MM.1S (cell line): Measurements from ENCODE around the gene HFM1.

Experiments
- DNase-seq: peaks from one replicate; pipeline ENCODE4 v3.0.0-alpha.2; 2015
- H2AFZ ChIP-seq: fragments of 300-600 bp; sonication (generic); 2 replicates; pipeline ENCODE4 v1.6.0; 2016; ENCODE audit warnings: antibody characterized with exemption, low read length
- H3F3A ChIP-seq: fragments of 300-600 bp; sonication (generic); 2 replicates; pipeline ENCODE4 v1.6.1; 2016; ENCODE audit warnings: mild to moderate bottlenecking, antibody characterized with exemption, low read length, moderate library complexity, mixed read lengths; ENCODE audit not compliant: insufficient read depth
- H3K27ac ChIP-seq: fragments of 300-600 bp; sonication (generic); 2 replicates; pipeline ENCODE4 v1.5.1; 2016; ENCODE audit warnings: mild to moderate bottlenecking, low read length
- H3K27me3 ChIP-seq: fragments of 300-600 bp; sonication (generic); replicated peaks from 2 replicates; pipeline ENCODE4 v1.6.0; 2016; ENCODE audit warnings: low read length; ENCODE audit not compliant: insufficient read depth
- H3K36me3 ChIP-seq: fragments of 300-600 bp; sonication (generic); replicated peaks from 2 replicates; pipeline ENCODE4 v1.6.1; 2016; ENCODE audit warnings: mild to moderate bottlenecking, low read length, mixed read lengths; ENCODE audit not compliant: insufficient read depth
- H3K4me1 ChIP-seq: fragments of 300-600 bp; sonication (generic); 2 replicates; pipeline ENCODE4 v1.6.1; 2016; ENCODE audit warnings: low read length, mixed read lengths
- H3K4me2 ChIP-seq: fragments of 300-600 bp; sonication (generic); 2 replicates; pipeline ENCODE4 v1.6.0; 2016; ENCODE audit warnings: low read depth, low read length
- H3K4me3 ChIP-seq: fragments of 300-600 bp; sonication (generic); 2 replicates; pipeline ENCODE4 v1.5.1; 2016; ENCODE audit warnings: low read length, mixed read lengths
- H3K79me2 ChIP-seq: fragments of 300-600 bp; sonication (generic); 2 replicates; pipeline ENCODE4 v1.6.1; 2016; ENCODE audit warnings: mixed run types, low read length, mixed read lengths
- H3K9ac ChIP-seq: fragments of 300-600 bp; sonication (generic); 2 replicates; pipeline ENCODE4 v1.6.1; 2016; ENCODE audit warnings: low read length, mixed read lengths
- H3K9me2 ChIP-seq: fragments of 300-600 bp; sonication (generic); replicated peaks from 2 replicates; pipeline ENCODE4 v1.6.1; 2016; ENCODE audit warnings: mild to moderate bottlenecking, low read length, mixed read lengths; ENCODE audit not compliant: insufficient read depth
- H3K9me3 ChIP-seq: fragments of 300-600 bp; sonication (generic); replicated peaks from 2 replicates; pipeline ENCODE4 v1.6.1; 2016; ENCODE audit warnings: mild to moderate bottlenecking, low read length, mixed read lengths; ENCODE audit not compliant: insufficient read depth
- H4K20me1 ChIP-seq: fragments of 300-600 bp; sonication (generic); 2 replicates; pipeline ENCODE4 v1.6.1; 2016; ENCODE audit warnings: mild to moderate bottlenecking, low read length, moderate library complexity, mixed read lengths; ENCODE audit not compliant: insufficient read depth
- CTCF ChIP-seq: fragments of 300-600 bp; sonication (generic); IDR thresholded peaks from 2 replicates; pipeline ENCODE4 v1.5.1; 2016; ENCODE audit warnings: antibody characterized with exemption, low read length, mixed read lengths
- EZH2 ChIP-seq: fragments of 300-600 bp; sonication (generic); optimal IDR thresholded peaks from 2 replicates; pipeline ENCODE3; 2017; ENCODE audit warnings: low read depth, mild to moderate bottlenecking, antibody characterized with exemption, low read length, mixed read lengths
- EZH2phosphoT487 ChIP-seq: fragments of 300-600 bp; sonication (generic); IDR thresholded peaks from 2 replicates; pipeline ENCODE4 v1.6.1; 2018; ENCODE audit warnings: antibody characterized with exemption, low read length

HFM1 gene

DNA sequence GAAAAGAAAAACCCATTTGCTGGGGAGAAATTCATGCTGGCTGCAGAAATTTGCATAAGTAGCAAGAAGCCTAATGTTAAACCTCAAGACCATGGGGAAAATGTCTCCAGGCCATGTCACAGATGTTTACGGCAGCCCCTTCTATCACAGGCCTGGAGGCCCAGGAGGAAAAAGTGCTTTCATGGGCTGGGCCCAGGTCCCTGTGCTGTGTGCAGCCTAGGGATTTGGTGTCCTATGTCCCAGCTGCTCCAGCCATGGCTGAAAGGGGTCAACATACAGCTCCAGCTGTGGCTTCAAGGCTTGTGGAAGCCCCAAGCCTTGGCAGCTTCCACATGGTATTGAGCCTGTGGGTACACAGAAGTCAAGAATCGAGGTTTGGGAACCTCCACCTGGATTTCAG lies 93.0 kb downstream of the HFM1 start:
- Histone ChIP-seq H3K9me2 (no peaks in the 10 kb centered on the region), H3K4me3 (no peak overlapping the region), H2AFZ (no peak overlapping the region), H3K4me2 (no peak overlapping the region), H3K36me3 (no peaks in the 10 kb centered on the region), H3K9ac (no peak overlapping the region), H3F3A (no peaks in the 10 kb centered on the region), H3K79me2 (no peaks in the 10 kb centered on the region), H3K4me1 (no peaks in the 10 kb centered on the region), H3K27ac (no peak overlapping the region), H3K27me3 (no peaks in the 10 kb centered on the region), H4K20me1 (no peaks in the 10 kb centered on the region), H3K9me3 (no peaks in the 10 kb centered on the region)
- no peak for DNase-seq
- TF ChIP-seq EZH2 (no peak), CTCF (no peak), EZH2phosphoT487 (no peak)

DNA sequence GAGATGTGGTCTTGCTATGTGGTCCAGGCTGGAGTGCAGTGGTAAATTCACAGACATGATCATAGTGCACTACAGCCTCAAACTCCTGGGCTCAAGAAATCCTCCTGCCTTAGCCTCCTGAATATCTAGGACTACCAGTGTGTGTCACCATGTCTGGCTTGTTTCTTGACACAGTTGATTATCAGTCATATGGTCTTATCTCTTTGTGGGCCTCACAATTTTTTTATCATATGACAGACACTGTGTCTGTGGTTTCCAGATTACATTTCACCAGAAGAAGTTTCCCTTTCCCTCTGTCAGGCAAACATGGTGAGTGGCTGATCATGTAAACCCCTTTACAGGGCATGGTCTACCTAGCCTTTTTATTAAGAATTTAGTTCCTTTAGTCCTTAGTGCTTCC lies 96.1 kb downstream of the HFM1 start:
- TF ChIP-seq EZH2phosphoT487: no peak
- no peak for TF ChIP-seq CTCF
- TF ChIP-seq EZH2: no peak
- H3K27me3 ChIP-seq: no peaks in the 10 kb centered on the region
- H3K9me2 ChIP-seq: no peaks in the 10 kb centered on the region
- H3K4me3 ChIP-seq: no peak overlapping the region
- H3F3A ChIP-seq: no peaks in the 10 kb centered on the region
- H3K4me2 ChIP-seq: no peak overlapping the region
- H3K9ac ChIP-seq: no peak overlapping the region
- H3K27ac ChIP-seq: no peak overlapping the region
- H3K4me1 ChIP-seq: no peaks in the 10 kb centered on the region
- no peaks in the 10 kb centered on the region for H3K79me2 ChIP-seq
- H3K36me3 ChIP-seq: no peaks in the 10 kb centered on the region
- no peaks in the 10 kb centered on the region for H4K20me1 ChIP-seq
- no peak overlapping the region for H2AFZ ChIP-seq
- no peaks in the 10 kb centered on the region for H3K9me3 ChIP-seq
- no peak for DNase-seq

GRCh38 chr1:91307784-91308409 lies 96.7 kb downstream of the HFM1 start:
- H3K9ac ChIP-seq: no peak overlapping the region
- H3K36me3 ChIP-seq: no peaks in the 10 kb centered on the region
- no peak for DNase-seq
- no peaks in the 10 kb centered on the region for H4K20me1 ChIP-seq
- H3K27me3 ChIP-seq: no peaks in the 10 kb centered on the region
- no peak overlapping the region for H3K4me3 ChIP-seq
- H2AFZ ChIP-seq: no peak overlapping the region
- no peak for TF ChIP-seq EZH2
- TF ChIP-seq CTCF: no peak
- TF ChIP-seq EZH2phosphoT487: no peak
- H3K4me1 ChIP-seq: no peaks in the 10 kb centered on the region
- no peaks in the 10 kb centered on the region for H3K9me3 ChIP-seq
- no peak overlapping the region for H3K27ac ChIP-seq
- H3K79me2 ChIP-seq: no peaks in the 10 kb centered on the region
- H3K4me2 ChIP-seq: no peak overlapping the region
- H3K9me2 ChIP-seq: no peaks in the 10 kb centered on the region
- H3F3A ChIP-seq: no peaks in the 10 kb centered on the region
